Caco-2 (cell line): ENCODE measurements around the gene KLHDC7B. TPM values are rescaled to one million over a fixed set of nuclear protein-coding genes. Genes with fewer than 3 reads are reported as not detected.

Experiments
- BruUV-seq: library from RNA; stranded (reverse); fragments of 400-500 nt; replicated peaks from 2 replicates; lab custom pipeline; 2021; lab: Mats Ljungman, UMichigan
- CTCF ChIA-PET: fragments of 300-600 bp; sonication (Branson Sonifier 250); formaldehyde crosslinking; loops from one replicate; lab custom pipeline; 2022; ENCODE audit warnings: antibody characterized with exemption; lab: Charles Lee
- POLR2A ChIA-PET: fragments of 300-600 bp; sonication (Branson Sonifier 250); formaldehyde crosslinking; loops from one replicate; lab custom pipeline; 2022; ENCODE audit warnings: antibody characterized with exemption; lab: Charles Lee
- DNase-seq, 2 experiments: peaks; one replicate each; pipeline versions ENCODE4 v3.0.0 to v3.0.0-alpha.2; 2020 to 2022
- H3K27me3 ChIP-seq: replicated peaks from 2 replicates; pipeline ENCODE4 v1.6.0; 2011; ENCODE audit warnings: low read length; ENCODE audit not compliant: control insufficient read depth, insufficient read depth
- H3K36me3 ChIP-seq: 2 replicates; pipeline ENCODE4 v1.5.1; 2011; ENCODE audit warnings: low read length; ENCODE audit not compliant: control insufficient read depth, insufficient read depth
- H3K4me1 ChIP-seq: fragments of 250-450 bp; sonication (Bioruptor Pico); 2 replicates; pipeline ENCODE4 v1.5.1; 2020; ENCODE audit warnings: mild to moderate bottlenecking
- H3K4me3 ChIP-seq: 2 replicates; pipeline ENCODE4 v1.5.1; 2011; ENCODE audit warnings: low read depth, mild to moderate bottlenecking, control low read depth, low read length
- H3K9me3 ChIP-seq: fragments of 250-450 bp; sonication (Bioruptor Pico); 2 replicates; pipeline ENCODE4 v1.5.1; 2020; ENCODE audit warnings: mild to moderate bottlenecking, moderate library complexity
- H3K27ac Mint-ChIP-seq: one replicate; pipeline ENCODE4 v1.8.0; 2022; ENCODE audit warnings: mixed read lengths; ENCODE audit not compliant: unreplicated experiment
- H3K27me3 Mint-ChIP-seq: one replicate; pipeline ENCODE4 v1.8.0; 2022; ENCODE audit warnings: mixed read lengths; ENCODE audit not compliant: insufficient read depth, unreplicated experiment
- H3K36me3 Mint-ChIP-seq: one replicate; pipeline ENCODE4 v1.8.0; 2022; ENCODE audit warnings: mild to moderate bottlenecking, mixed read lengths; ENCODE audit not compliant: insufficient read depth, unreplicated experiment
- H3K4me1 Mint-ChIP-seq: one replicate; pipeline ENCODE4 v1.8.0; 2022; ENCODE audit warnings: low read depth, mixed read lengths; ENCODE audit not compliant: unreplicated experiment
- H3K4me3 Mint-ChIP-seq: one replicate; pipeline ENCODE4 v1.8.0; 2022; ENCODE audit warnings: mild to moderate bottlenecking, moderate library complexity, mixed read lengths; ENCODE audit not compliant: unreplicated experiment
- H3K9me3 Mint-ChIP-seq: one replicate; pipeline ENCODE4 v1.8.0; 2022; ENCODE audit warnings: mixed read lengths; ENCODE audit not compliant: unreplicated experiment
- intact Hi-C: fragments of 100-400 bp; cut with micrococcal nuclease; formaldehyde crosslinking; loops from one replicate; pipeline ENCODE4 v1.10.0; 2022; ENCODE audit not compliant: unreplicated experiment
- total RNA-seq: library from RNA; stranded (reverse); gene quantifications from 2 replicates; pipeline ENCODE4 v1.2.3, GENCODE V29; 2022
- TF ChIP-seq, protein P1 (sequence below), 2 experiments: fragments of 200-600 bp in 1 of 2; IDR thresholded peaks; 1 replicate in 1 of 2; 2 replicates in 1 of 2; pipeline versions ENCODE4 v1.5.1 to v1.8.0; 2011 to 2022; ENCODE audit warnings: antibody characterized with exemption in 1 of 2, control low read depth in 1 of 2, inconsistent platforms in 1 of 2, low read depth in 1 of 2, low read length in 1 of 2, mild to moderate bottlenecking in 1 of 2, moderate library complexity in 1 of 2; ENCODE audit not compliant: insufficient read depth in 1 of 2, severe bottlenecking in 1 of 2, unreplicated experiment in 1 of 2

The KLHDC7B gene
- total RNA-seq, 1 experiment from 2014 or later = 2.0 TPM

DNA sequence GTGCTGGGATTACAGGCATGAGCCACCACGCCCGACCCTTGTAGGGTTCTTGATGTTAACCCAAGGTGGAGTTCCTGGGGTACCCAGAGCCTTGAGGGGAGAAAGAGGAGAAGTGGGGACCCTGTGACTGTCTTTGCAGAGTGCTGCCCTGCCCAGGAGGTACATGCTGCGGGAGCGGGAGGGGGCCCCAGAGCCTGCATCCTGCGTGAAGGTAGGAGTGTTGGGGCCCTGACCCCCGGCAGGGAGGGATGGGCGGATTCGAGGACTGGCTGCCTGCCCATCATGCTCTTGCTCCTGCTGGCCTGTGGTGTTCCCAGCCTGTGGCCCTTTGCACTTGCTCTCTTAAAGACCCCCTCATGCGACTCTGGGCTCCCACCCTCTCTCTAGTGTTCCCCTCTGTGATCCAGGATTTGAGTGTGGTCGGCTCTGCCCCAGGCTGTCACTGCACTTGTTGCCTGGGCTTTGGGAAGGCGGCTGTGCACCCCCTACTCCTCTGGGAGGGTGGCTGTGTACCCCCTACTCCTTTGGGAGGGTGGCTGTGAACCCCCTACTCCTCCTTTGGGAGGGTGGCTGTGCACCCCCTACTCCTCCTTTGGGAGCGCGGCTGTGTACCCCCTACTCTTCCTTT lies 24.8 kb upstream of the KLHDC7B start:
- intact Hi-C loops = no loop called here
- Histone ChIP-seq H3K36me3 (peaks cover 2% of the 10 kb centered on the region; the same call in 1 of the 2 replicates), H3K4me3 (no peak overlapping the region), H3K27me3 (no peaks in the 10 kb centered on the region), H3K4me1 (peaks cover 9% of the 10 kb centered on the region; the same call in 1 of the 2 replicates), H3K9me3 (no peaks in the 10 kb centered on the region)
- peaks cover 8% of the 10 kb centered on the region for H3K4me1 Mint-ChIP-seq
- TF ChIP-seq, protein P1, sequence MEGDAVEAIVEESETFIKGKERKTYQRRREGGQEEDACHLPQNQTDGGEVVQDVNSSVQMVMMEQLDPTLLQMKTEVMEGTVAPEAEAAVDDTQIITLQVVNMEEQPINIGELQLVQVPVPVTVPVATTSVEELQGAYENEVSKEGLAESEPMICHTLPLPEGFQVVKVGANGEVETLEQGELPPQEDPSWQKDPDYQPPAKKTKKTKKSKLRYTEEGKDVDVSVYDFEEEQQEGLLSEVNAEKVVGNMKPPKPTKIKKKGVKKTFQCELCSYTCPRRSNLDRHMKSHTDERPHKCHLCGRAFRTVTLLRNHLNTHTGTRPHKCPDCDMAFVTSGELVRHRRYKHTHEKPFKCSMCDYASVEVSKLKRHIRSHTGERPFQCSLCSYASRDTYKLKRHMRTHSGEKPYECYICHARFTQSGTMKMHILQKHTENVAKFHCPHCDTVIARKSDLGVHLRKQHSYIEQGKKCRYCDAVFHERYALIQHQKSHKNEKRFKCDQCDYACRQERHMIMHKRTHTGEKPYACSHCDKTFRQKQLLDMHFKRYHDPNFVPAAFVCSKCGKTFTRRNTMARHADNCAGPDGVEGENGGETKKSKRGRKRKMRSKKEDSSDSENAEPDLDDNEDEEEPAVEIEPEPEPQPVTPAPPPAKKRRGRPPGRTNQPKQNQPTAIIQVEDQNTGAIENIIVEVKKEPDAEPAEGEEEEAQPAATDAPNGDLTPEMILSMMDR (IDR thresholded peaks at IDR 0.05; ENCODE audit: insufficient read depth in 1 of 2, low read depth in 1 of 2, low read length in 1 of 2, severe bottlenecking in 1 of 2, unreplicated experiment in 1 of 2) = no peak
- CTCF ChIA-PET = no interaction called here
- peaks cover 53% of the 10 kb centered on the region for H3K36me3 Mint-ChIP-seq
- no peak overlapping the region for H3K27ac Mint-ChIP-seq
- no peaks in the 10 kb centered on the region for H3K27me3 Mint-ChIP-seq
- no peak overlapping the region for H3K4me3 Mint-ChIP-seq
- POLR2A ChIA-PET = no interaction called here
- no TSS peak for BruUV-seq
- DNase-seq = peak in 1 of 2 experiments; percentile 30
- no peaks in the 10 kb centered on the region for H3K9me3 Mint-ChIP-seq

DNA sequence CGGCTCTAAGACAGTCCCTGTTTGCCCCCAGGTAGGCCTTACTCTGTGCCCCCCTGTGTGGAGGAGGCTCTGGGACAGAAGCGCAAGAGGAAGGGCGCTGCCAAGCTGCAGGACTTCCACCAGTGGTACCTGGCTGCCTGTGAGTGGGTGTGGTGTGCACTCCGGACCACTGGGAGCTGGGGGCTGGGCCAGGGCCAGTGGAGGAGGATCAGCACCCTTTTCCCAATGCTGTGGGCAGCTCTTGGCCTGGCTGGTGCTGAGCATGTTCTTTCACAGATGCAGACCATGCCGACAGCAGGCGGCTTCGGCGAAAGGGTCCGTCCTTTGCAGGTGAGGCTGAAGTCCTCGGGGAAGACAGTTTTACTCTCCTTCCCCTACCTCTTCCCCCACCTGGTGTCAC lies 24.0 kb upstream of the KLHDC7B start:
- no peaks in the 10 kb centered on the region for H3K9me3 Mint-ChIP-seq
- TF ChIP-seq, protein P1 (IDR thresholded peaks at IDR 0.05; ENCODE audit: insufficient read depth in 1 of 2, low read depth in 1 of 2, low read length in 1 of 2, severe bottlenecking in 1 of 2, unreplicated experiment in 1 of 2) = no peak
- H3K27ac Mint-ChIP-seq = no peak overlapping the region
- H3K4me3 Mint-ChIP-seq = no peak overlapping the region
- Histone ChIP-seq H3K36me3 (no peaks in the 10 kb centered on the region), H3K4me3 (no peak overlapping the region), H3K9me3 (no peaks in the 10 kb centered on the region), H3K27me3 (no peaks in the 10 kb centered on the region), H3K4me1 (peaks cover 12% of the 10 kb centered on the region)
- H3K36me3 Mint-ChIP-seq = peaks cover 59% of the 10 kb centered on the region
- POLR2A ChIA-PET = no interaction called here
- intact Hi-C loops = no loop called here
- no TSS peak for BruUV-seq
- CTCF ChIA-PET = no interaction called here
- H3K4me1 Mint-ChIP-seq = peaks cover 8% of the 10 kb centered on the region
- DNase-seq = no peak
- no peaks in the 10 kb centered on the region for H3K27me3 Mint-ChIP-seq

DNA sequence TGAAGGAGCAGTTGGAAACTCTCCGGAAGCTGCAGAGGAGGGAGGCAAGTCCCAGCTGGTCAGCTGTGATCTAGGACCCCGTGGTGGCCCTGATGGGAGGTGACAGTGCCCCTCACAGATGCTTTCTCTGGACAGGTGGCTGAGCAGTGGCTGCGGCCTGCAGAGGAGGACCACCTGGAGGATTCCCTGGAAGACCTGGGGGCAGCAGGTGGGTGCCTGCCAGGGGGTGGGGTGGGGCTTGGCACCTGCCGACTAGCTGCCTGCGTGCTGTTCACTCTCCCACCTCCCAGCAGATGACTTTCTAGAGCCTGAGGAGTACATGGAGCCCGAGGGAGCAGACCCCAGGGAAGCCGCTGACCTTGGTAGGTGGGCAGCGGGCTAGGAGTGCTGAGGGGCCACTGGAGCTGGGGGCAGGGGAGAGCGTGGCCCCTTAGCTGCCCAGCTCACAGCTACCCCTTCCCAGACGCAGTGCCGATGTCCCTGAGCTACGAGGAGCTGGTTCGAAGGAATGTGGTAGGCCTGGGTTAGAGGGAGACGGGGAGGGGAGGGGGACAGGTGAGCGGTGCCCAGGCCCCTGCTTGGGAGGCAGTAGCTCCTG lies 23.4 kb upstream of the KLHDC7B start:
- no peak overlapping the region for H3K27ac Mint-ChIP-seq

More for the DNA sequence above, 23.4 kb upstream of the KLHDC7B start:
- Histone ChIP-seq H3K4me1 (peaks cover 17% of the 10 kb centered on the region), H3K36me3 (no peaks in the 10 kb centered on the region), H3K4me3 (no peak overlapping the region), H3K27me3 (no peaks in the 10 kb centered on the region), H3K9me3 (no peaks in the 10 kb centered on the region)
- TF ChIP-seq, protein P1 (IDR thresholded peaks at IDR 0.05; ENCODE audit: insufficient read depth in 1 of 2, low read depth in 1 of 2, low read length in 1 of 2, severe bottlenecking in 1 of 2, unreplicated experiment in 1 of 2) = no peak
- no peaks in the 10 kb centered on the region for H3K9me3 Mint-ChIP-seq
- no peak overlapping the region for H3K4me3 Mint-ChIP-seq
- no peak for DNase-seq
- H3K27me3 Mint-ChIP-seq = no peaks in the 10 kb centered on the region
- intact Hi-C loops = no loop called here
- peaks cover 59% of the 10 kb centered on the region for H3K36me3 Mint-ChIP-seq
- ChIA-PET CTCF (no interaction called here), POLR2A (no interaction called here)
- BruUV-seq = no TSS peak
- peaks cover 14% of the 10 kb centered on the region for H3K4me1 Mint-ChIP-seq
